Cardiac muscle cell (in vitro differentiated cells and primary cell): Measurements from ENCODE around the gene ILRUN. TPM values are rescaled to one million over a fixed set of nuclear protein-coding genes. Genes with fewer than 3 reads are reported as not detected.
A peak's percentile ranks its signal among the peaks of the same experiment; 100 is the strongest.
"Not testable (repeated sequence)": the region's sequence is repeated elsewhere in the genome, so short reads cannot be mapped to it uniquely, and the experiment has no call there.

Experiments used
- DNase-seq, 2 donors: peaks; one replicate each; pipeline versions ENCODE4 v3.0.0 to v3.0.0-alpha.2; 2010 to 2017; ENCODE audit warnings: low read depth in 1 of 2, low spot score in 1 of 2
- H3K27ac ChIP-seq: fragments of 200-600 bp; sonication (generic); 2 replicates; pipeline ENCODE4 v1.5.1; 2016
- H3K27me3 ChIP-seq: fragments of 200-600 bp; sonication (generic); 2 replicates; pipeline ENCODE4 v1.6.0; 2016; ENCODE audit warnings: control low read depth
- H3K36me3 ChIP-seq: fragments of 200-600 bp; sonication (generic); 2 replicates; pipeline ENCODE4 v1.5.1; 2016; ENCODE audit warnings: control low read depth
- H3K4me1 ChIP-seq: fragments of 200-600 bp; sonication (generic); 2 replicates; pipeline ENCODE4 v1.8.1; 2017; ENCODE audit warnings: low read depth, mild to moderate bottlenecking, mixed run types
- H3K4me3 ChIP-seq: fragments of 200-600 bp; sonication (generic); 2 replicates; pipeline ENCODE4 v1.5.1; 2016; ENCODE audit warnings: mild to moderate bottlenecking
- H3K9me3 ChIP-seq: fragments of 200-600 bp; sonication (generic); 2 replicates; pipeline ENCODE4 v1.5.1; 2017; ENCODE audit warnings: low read depth, mild to moderate bottlenecking, control low read depth
- polyA plus RNA-seq: library from polyadenylated mRNA; unstranded; fragments of >200 nt; fragmentation: Nextera tagmentation; extraction: Ambion mirVana; gene quantifications from 2 replicates; pipeline ENCODE4 v1.2.1, GENCODE V29; 2016
- total RNA-seq: library from RNA; depleted of rRNA; stranded (reverse); fragments of >200 nt; gene quantifications from 2 replicates; pipeline ENCODE4 v1.2.3, GENCODE V29; 2016
- TF ChIP-seq, protein P1 (sequence below): IDR thresholded peaks from 2 replicates; pipeline ENCODE4 v1.5.1; 2012; ENCODE audit warnings: low read depth, mild to moderate bottlenecking, low read length

ILRUN gene
- total and polyA plus RNA-seq, 2 experiments from 2014 or later, result 14.6 to 55.9 TPM

DNA sequence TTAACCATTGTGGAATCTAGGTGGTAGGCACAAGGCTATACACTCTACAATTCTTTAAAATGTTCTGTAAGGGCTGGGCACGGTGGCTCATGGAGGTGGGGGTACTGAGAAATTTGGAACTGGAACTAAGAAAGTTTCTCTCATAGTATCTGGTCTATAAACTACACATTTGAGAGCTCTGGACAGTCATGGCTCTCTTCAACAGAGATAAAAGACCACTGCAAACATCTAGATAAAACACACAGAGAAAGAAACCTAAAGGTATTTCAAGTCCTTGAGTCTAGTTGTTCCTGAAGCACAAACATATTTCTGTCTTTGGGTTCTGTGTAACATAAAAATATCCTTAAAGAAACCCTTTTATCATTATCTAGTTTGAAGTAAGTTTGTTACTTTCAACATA lies 35.2 kb downstream of the ILRUN start:
- peak overlapping the region; percentile 47 for H3K27ac ChIP-seq
- H3K9me3 ChIP-seq, result no peaks in the 10 kb centered on the region
- no peak for DNase-seq
- H3K4me3 ChIP-seq, result no peak overlapping the region
- no peaks in the 10 kb centered on the region for H3K27me3 ChIP-seq
- H3K36me3 ChIP-seq, result no peaks in the 10 kb centered on the region
- peaks cover 24% of the 10 kb centered on the region for H3K4me1 ChIP-seq
- TF ChIP-seq, protein P1, sequence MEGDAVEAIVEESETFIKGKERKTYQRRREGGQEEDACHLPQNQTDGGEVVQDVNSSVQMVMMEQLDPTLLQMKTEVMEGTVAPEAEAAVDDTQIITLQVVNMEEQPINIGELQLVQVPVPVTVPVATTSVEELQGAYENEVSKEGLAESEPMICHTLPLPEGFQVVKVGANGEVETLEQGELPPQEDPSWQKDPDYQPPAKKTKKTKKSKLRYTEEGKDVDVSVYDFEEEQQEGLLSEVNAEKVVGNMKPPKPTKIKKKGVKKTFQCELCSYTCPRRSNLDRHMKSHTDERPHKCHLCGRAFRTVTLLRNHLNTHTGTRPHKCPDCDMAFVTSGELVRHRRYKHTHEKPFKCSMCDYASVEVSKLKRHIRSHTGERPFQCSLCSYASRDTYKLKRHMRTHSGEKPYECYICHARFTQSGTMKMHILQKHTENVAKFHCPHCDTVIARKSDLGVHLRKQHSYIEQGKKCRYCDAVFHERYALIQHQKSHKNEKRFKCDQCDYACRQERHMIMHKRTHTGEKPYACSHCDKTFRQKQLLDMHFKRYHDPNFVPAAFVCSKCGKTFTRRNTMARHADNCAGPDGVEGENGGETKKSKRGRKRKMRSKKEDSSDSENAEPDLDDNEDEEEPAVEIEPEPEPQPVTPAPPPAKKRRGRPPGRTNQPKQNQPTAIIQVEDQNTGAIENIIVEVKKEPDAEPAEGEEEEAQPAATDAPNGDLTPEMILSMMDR, result no peak

DNA sequence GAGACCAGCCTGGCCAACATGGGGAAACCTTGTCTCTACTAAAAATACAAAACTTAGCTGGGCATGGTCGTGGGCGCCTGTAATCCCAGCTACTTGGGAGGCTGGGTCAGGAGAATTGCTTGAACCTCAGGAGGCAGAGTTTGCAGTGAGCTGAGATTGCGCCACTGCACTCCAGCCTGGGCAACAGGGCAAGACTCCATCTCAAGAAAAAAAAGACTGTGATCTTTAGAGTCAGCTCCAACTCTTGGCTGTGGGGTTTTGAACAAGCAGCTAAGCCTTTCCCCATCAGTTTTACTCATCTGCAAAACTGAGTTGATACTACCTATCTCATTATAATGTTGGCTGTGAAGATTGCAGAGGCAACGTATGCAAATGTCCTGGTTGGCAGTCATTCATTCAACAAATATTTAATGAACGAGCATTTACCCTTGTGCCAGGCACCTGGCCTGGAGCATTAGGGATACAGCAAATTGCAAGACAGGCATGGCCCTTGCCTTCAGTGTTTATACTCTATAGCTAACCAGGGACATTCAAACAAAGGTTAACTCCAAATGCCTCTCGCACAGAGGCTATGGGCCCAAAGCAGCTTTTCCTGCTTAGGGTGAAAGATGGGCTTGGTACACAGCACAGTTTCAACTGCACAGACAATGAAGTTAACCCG lies 37.8 kb downstream of the ILRUN start:
- peaks cover 4% of the 10 kb centered on the region for H3K36me3 ChIP-seq
- H3K27me3 ChIP-seq, result no peaks in the 10 kb centered on the region
- no peaks in the 10 kb centered on the region for H3K9me3 ChIP-seq
- peaks cover 30% of the 10 kb centered on the region for H3K4me1 ChIP-seq
- no peak for DNase-seq
- TF ChIP-seq, protein P1, result no peak
- H3K4me3 ChIP-seq, result no peak overlapping the region
- peak overlapping the region; percentile 88 for H3K27ac ChIP-seq

DNA sequence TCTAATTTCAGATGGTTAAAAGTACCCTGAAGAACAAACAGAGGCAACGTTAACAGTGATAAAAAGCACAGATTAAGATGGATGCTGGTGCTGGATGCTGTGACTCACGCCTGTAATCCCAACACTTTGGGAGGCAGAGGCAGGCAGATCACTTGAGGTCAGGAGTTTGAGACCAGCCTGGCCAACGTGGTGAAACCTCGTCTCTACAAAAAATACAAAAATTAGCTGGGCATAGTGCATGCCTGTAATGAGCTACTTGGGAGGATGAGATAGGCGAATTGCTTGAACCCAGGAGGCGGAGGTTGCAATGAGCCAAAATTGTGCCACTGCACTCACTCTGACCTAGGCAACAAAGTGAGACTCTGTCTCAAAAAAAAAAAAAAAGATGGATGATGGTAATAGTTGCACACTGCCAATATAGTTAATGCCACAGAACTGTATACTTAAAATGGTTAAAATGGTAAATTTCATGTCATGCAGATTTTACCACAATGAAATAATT lies 38.5 kb downstream of the ILRUN start:
- H3K27me3 ChIP-seq, H3K4me3 ChIP-seq, H3K36me3 ChIP-seq, H3K9me3 ChIP-seq: not testable (repeated sequence)
- Histone ChIP-seq H3K27ac (peak overlapping the region; percentile 88), H3K4me1 (peaks cover 30% of the 10 kb centered on the region)
- DNase-seq, result peak in 1 of 2 donors; percentile 42

DNA sequence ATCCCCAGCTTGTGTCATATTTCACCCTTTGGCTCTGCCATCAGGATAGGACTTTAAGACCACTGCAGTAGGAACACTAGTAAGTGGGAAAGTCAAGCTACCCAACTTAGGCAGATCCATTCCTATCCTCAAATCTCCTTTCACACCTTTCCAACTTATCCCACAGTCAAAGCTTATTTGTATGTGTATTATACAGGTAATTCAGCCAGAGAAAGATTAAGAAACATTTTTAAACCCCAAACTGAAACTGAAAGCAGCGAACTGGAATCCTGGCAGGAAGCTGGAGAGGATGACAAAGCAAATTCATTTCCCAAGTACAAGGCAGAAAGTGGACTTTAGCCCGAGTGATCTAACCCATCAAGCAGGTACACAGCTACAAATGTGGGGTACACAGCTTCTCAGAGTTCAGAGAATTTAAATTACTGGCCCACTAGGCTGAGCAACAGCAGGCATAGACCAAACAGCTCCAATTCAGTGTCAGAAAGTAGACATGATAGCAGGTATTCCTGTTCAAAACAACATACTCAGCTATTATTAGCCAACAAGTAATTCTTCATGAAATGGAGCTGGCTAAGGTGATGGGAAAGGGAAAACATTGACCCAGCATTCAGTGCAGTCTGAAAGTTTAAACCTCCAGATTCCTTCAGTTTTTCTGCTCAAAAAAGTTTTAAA lies 39.1 kb downstream of the ILRUN start:
- Histone ChIP-seq H3K36me3 (peaks cover 4% of the 10 kb centered on the region), H3K27ac (peak overlapping the region; percentile 88), H3K4me3 (no peak overlapping the region), H3K4me1 (peaks cover 30% of the 10 kb centered on the region), H3K9me3 (no peaks in the 10 kb centered on the region), H3K27me3 (no peaks in the 10 kb centered on the region)
- TF ChIP-seq, protein P1, result no peak
- DNase-seq, result peak; percentile 29 to 84

DNA sequence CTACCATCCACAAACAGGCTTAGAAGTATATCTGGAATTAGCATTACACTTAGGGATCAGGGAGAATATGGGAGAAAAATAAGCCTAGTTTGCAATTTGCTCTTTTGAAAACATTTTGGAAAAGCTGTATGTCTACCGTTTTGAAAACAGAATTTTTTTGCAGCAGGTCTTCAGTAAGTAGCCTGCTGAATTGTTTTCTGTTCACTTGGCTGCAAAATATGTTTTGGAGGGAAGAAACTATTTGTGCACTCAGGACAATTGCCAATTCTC lies 39.6 kb downstream of the ILRUN start:
- Histone ChIP-seq H3K27me3 (no peaks in the 10 kb centered on the region), H3K36me3 (peaks cover 4% of the 10 kb centered on the region), H3K9me3 (no peaks in the 10 kb centered on the region), H3K4me3 (no peak overlapping the region), H3K27ac (peak overlapping the region; percentile 88), H3K4me1 (peaks cover 30% of the 10 kb centered on the region)
- no peak for DNase-seq
- TF ChIP-seq, protein P1, result no peak

DNA sequence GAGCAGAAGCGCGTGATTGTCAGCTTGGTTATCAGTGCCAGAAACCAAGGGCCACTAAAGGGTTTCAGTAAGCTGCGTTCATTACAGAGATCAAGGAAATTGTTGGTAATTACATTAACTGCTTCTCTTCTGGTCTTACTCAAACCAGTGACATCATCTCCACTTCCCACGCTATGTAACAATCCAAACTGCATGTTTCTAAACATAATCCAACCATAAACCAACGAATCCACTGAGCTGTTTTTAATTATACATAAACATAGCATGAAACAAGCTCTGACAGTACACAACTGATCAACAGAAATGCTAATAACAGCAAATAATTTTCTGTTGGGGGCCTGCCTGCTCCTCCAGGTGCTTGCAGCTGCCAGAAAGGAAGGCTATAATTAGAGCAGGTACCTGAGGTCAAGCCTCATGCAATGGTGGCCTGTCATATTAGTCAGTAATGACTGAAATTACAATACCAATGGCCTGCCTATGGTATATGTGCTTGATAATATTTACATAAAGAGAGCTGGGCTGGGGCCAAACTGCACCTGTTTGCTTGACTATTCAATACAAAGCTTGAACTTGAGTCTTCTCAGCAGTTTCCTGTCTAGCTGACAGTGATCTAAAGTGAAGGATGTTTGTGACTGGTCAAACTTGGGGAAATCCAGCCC lies 40.1 kb downstream of the ILRUN start:
- H3K27ac ChIP-seq, result peak overlapping the region; percentile 88
- H3K4me3 ChIP-seq, result no peak overlapping the region
- DNase-seq, result peak in 1 of 2 donors; percentile 57

DNA sequence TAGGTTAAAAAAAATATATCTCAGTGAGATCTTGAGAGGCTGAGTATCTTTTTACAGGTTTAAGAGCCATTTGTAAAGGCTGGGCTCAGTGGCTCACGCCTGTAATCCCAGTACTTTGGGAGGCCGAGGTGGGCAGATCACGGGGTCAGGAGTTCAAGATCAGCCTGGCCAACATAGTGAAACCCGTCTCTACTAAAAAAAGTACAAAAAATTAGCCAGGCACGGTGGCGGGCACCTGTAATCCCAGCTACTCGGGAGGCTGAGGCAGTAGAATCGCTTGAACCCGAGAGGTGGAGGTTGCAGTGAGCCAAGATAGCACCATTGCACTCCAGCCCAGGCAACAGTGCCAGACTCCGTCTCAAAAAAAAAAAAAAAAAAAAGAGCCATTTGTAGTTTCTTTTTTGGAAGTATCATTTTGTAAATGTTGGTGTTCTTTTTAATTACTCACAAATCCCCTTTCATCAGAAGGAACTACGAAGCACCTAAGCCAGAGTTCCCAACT lies 40.6 kb downstream of the ILRUN start:
- DNase-seq, H3K9me3 ChIP-seq, H3K4me3 ChIP-seq, H3K27me3 ChIP-seq, H3K36me3 ChIP-seq: not testable (repeated sequence)
- peaks cover 30% of the 10 kb centered on the region for H3K4me1 ChIP-seq
- H3K27ac ChIP-seq, result peak overlapping the region; percentile 88

More for the DNA sequence above, 40.1 kb downstream of the ILRUN start:
- H3K4me1 ChIP-seq, result peaks cover 28% of the 10 kb centered on the region
- TF ChIP-seq, protein P1, result no peak
- no peaks in the 10 kb centered on the region for H3K9me3 ChIP-seq
- H3K36me3 ChIP-seq, result peaks cover 4% of the 10 kb centered on the region
- H3K27me3 ChIP-seq, result no peaks in the 10 kb centered on the region
